ENCODE data around the gene ELFN1.

ELFN1 gene

DNA sequence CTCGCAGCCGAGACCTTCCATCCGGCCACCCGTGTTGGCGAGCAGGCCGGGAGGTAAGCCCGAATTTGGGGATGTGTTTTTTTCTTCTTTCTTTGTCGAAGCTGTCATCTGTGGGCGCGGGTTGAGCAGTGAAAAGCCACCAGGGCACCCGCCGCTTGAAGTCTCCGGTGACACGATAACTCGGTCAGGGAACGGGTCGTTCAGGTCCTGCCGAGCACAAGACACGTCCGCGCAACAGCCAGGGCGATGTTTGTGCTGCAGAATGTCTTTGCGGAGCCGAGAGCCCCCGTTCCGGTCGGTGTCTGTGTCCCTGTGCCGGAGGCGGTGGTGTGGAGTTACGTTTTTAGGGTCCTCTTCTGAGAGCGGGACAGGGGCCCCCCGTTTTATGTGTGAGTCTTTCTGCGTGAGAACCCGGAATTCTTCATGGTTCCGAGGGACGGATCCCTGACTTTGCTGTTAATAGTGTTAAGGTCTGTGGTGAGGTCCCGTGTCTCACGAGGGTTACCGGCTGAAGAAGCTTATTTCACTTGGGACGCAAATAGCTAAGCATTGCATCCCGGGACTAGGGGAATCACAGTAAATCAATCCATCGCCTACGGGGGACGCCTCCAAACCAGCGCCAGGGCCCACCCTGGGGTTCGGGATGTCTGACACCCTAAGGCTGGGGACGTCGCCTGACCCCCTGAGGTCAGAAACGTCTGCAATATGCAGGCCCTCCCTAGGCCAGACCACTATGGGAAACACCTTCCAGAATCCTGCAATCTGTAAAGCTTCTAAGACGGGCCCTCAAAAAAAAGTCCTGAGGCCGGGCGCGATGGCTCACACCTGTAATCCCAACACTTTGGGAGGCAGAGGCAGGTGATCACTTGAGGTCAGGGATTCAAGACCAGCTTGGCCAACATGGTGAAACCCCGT, 99.5 kb downstream of the ELFN1 start:
- Histone ChIP-seq H3K4me2 (ENCODE audit: insufficient read depth, low read length) (no peak overlapping the region), H3K4me3 (ENCODE audit: low read depth in 1 of 2, low read length in 2 of 2) (no peak overlapping the region), H3K27me3 (ENCODE audit: insufficient read depth, low read length, poor library complexity) (no peaks in the 10 kb centered on the region), H3K9ac (ENCODE audit: low read depth, low read length) (no peak overlapping the region), H3K27ac (ENCODE audit: low read length) (no peak overlapping the region), H2AFZ (ENCODE audit: low read depth, low read length) (no peak overlapping the region), H3K4me1 (ENCODE audit: insufficient read depth, low read length) (no peaks in the 10 kb centered on the region), H3K9me3 (ENCODE audit: insufficient read depth, low read length, severe bottlenecking) (no peaks in the 10 kb centered on the region), H4K20me1 (ENCODE audit: insufficient read depth, low read length) (no peaks in the 10 kb centered on the region), H3K36me3 (ENCODE audit: insufficient read depth, low read length) (no peaks in the 10 kb centered on the region), H3K79me2 (ENCODE audit: insufficient read depth, low read length) (no peaks in the 10 kb centered on the region)
- DNase-seq (no peak), ATAC-seq (ENCODE audit: insufficient read depth, low read depth) (no peak)
- TF ChIP-seq EZH2 (IDR thresholded peaks at IDR 0.05; ENCODE audit: borderline replicate concordance, low read depth, low read length, severe bottlenecking), result no peak
- TF ChIP-seq CTCF (IDR thresholded peaks at IDR 0.05; ENCODE audit: borderline replicate concordance, extremely low read depth, low read length, poor library complexity, severe bottlenecking), result no peak

- Histone ChIP-seq H3K4me1 (ENCODE audit: insufficient read depth, low read length) (no peaks in the 10 kb centered on the region), H2AFZ (ENCODE audit: low read depth, low read length) (no peak overlapping the region), H3K9me3 (ENCODE audit: insufficient read depth, low read length, severe bottlenecking) (no peaks in the 10 kb centered on the region), H3K79me2 (ENCODE audit: insufficient read depth, low read length) (no peaks in the 10 kb centered on the region), H3K4me2 (ENCODE audit: insufficient read depth, low read length) (no peak overlapping the region), H4K20me1 (ENCODE audit: insufficient read depth, low read length) (no peaks in the 10 kb centered on the region), H3K4me3 (ENCODE audit: low read depth in 1 of 2, low read length in 2 of 2) (no peak overlapping the region), H3K27me3 (ENCODE audit: insufficient read depth, low read length, poor library complexity) (no peaks in the 10 kb centered on the region), H3K36me3 (ENCODE audit: insufficient read depth, low read length) (no peaks in the 10 kb centered on the region), H3K9ac (ENCODE audit: low read depth, low read length) (no peak overlapping the region), H3K27ac (ENCODE audit: low read length) (no peak overlapping the region)
- no peak for DNase-seq
- TF ChIP-seq EZH2 (IDR thresholded peaks at IDR 0.05; ENCODE audit: borderline replicate concordance, low read depth, low read length, severe bottlenecking) (no peak), CTCF (IDR thresholded peaks at IDR 0.05; ENCODE audit: borderline replicate concordance, extremely low read depth, low read length, poor library complexity, severe bottlenecking) (no peak)
- no peak for ATAC-seq (ENCODE audit: insufficient read depth, low read depth)
These were observed 100.3 kb downstream of the ELFN1 start for GRCh38 chr7:1770331-1770730.

GRCh38 chr7:1775389-1775788, 105.3 kb downstream of the ELFN1 start:
- no peak overlapping the region for H2AFZ ChIP-seq (ENCODE audit: low read depth, low read length)
- no peak overlapping the region for H3K27ac ChIP-seq (ENCODE audit: low read length)
- H3K4me1 ChIP-seq (ENCODE audit: insufficient read depth, low read length), result no peaks in the 10 kb centered on the region
- H3K9me3 ChIP-seq (ENCODE audit: insufficient read depth, low read length, severe bottlenecking), result peaks cover 2% of the 10 kb centered on the region
- ATAC-seq (ENCODE audit: insufficient read depth, low read depth) (no peak), DNase-seq (no peak)
- H4K20me1 ChIP-seq (ENCODE audit: insufficient read depth, low read length), result no peaks in the 10 kb centered on the region
- H3K9ac ChIP-seq (ENCODE audit: low read depth, low read length), result no peak overlapping the region
- H3K36me3 ChIP-seq (ENCODE audit: insufficient read depth, low read length), result no peaks in the 10 kb centered on the region
- H3K79me2 ChIP-seq (ENCODE audit: insufficient read depth, low read length), result no peaks in the 10 kb centered on the region
- H3K4me2 ChIP-seq (ENCODE audit: insufficient read depth, low read length), result no peak overlapping the region
- TF ChIP-seq EZH2 (IDR thresholded peaks at IDR 0.05; ENCODE audit: borderline replicate concordance, low read depth, low read length, severe bottlenecking), result no peak
- no peak for TF ChIP-seq CTCF (IDR thresholded peaks at IDR 0.05; ENCODE audit: borderline replicate concordance, extremely low read depth, low read length, poor library complexity, severe bottlenecking)
- no peaks in the 10 kb centered on the region for H3K27me3 ChIP-seq (ENCODE audit: insufficient read depth, low read length, poor library complexity)
- no peak overlapping the region for H3K4me3 ChIP-seq (ENCODE audit: low read depth in 1 of 2, low read length in 2 of 2)

Measured in DND-41 (cell line).